ENCODE results near the gene SETD9. TPM values are rescaled to one million over a fixed set of nuclear protein-coding genes. Genes with fewer than 3 reads are reported as not detected.
A peak's percentile ranks its signal among the peaks of the same experiment; 100 is the strongest.

SETD9 gene
- total and polyA plus RNA-seq, 9 of the 15 experiments (the other 6 are each of a cell fraction or from before 2014, with no cell fraction given) = 10.8 to 32.6 (median 19.8) TPM

DNA sequence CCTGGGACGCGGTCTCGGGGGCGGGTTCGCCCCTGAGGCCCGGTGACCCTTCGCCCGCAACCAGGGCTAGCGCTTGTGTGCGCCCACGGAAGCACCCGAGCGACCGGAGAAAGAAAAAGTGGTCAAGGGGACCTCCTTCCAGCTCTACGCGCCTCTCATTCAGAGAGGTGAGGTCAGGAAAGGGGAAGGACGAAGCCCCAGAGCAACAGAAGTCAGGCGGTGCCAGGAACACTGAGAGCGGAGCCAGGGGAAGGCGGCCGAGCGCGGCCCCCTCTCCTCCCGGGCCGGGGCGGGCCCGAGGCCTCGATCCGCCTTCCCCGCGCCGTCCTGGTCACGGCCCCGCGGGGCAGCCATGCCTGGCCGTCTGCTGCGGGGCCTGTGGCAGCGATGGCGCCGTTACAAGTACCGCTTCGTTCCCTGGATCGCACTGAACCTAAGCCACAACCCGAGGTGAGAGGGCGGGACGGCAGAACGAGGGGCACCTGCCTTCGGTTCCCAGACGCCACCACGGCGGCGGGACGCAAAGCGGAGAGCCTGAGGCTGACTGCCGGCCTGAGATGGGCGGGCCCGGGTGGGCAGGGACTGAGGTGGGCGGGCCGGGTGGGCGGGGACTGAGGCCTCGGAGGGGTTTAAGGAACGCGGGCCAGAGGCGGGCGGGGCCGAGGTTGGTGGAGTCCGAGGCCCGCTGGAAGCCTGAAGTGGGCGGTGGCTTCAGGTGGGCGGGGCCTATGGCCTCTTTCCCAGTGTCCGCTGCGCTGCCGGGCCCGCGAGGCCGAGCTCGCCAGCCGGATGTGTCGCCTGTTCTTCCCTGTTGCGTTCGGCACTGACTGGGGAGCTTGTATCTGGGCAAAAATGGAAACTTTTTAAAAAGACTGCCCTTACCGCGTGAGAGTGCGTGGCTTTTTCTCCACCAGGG, at the start of gene SETD9 (continued):
- TF ChIP-seq, protein P1, sequence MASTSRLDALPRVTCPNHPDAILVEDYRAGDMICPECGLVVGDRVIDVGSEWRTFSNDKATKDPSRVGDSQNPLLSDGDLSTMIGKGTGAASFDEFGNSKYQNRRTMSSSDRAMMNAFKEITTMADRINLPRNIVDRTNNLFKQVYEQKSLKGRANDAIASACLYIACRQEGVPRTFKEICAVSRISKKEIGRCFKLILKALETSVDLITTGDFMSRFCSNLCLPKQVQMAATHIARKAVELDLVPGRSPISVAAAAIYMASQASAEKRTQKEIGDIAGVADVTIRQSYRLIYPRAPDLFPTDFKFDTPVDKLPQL (IDR thresholded peaks at IDR 0.05; ENCODE audit: extremely low read depth, insufficient read length) = peak; percentile 53
- TF ChIP-seq, protein P2, sequence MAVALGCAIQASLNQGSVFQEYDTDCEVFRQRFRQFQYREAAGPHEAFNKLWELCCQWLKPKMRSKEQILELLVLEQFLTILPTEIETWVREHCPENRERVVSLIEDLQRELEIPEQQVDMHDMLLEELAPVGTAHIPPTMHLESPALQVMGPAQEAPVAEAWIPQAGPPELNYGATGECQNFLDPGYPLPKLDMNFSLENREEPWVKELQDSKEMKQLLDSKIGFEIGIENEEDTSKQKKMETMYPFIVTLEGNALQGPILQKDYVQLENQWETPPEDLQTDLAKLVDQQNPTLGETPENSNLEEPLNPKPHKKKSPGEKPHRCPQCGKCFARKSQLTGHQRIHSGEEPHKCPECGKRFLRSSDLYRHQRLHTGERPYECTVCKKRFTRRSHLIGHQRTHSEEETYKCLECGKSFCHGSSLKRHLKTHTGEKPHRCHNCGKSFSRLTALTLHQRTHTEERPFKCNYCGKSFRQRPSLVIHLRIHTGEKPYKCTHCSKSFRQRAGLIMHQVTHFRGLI (CRISPR knock-in tag; IDR thresholded peaks at IDR 0.05) = no peak
- TF ChIP-seq CCNT2 (IDR thresholded peaks at IDR 0.05; ENCODE audit: borderline replicate concordance, extremely low read depth, insufficient read length, low read depth, low read length) (peak; percentile 61), TARDBP (IDR thresholded peaks at IDR 0.05) (peak; percentile 81), ZNF324 (CRISPR knock-in tag; IDR thresholded peaks at IDR 0.05) (no peak), ZBTB17 (CRISPR knock-in tag; IDR thresholded peaks at IDR 0.05) (peak; percentile 81; the same call in 1 of the 2 replicates), POLR2AphosphoS2 (IDR thresholded peaks at IDR 0.05; ENCODE audit: low read length) (no peak; the same call in 1 of the 2 replicates), NBN (IDR thresholded peaks at IDR 0.05; ENCODE audit: low read depth) (no peak), SIX5 (IDR thresholded peaks at IDR 0.05; ENCODE audit: borderline replicate concordance in 1 of 2, insufficient read depth in 1 of 2, low read depth in 1 of 2, low read length in 2 of 2) (no peak), SIN3A (IDR thresholded peaks at IDR 0.05; ENCODE audit: borderline replicate concordance in 2 of 2, control insufficient read depth in 1 of 2, low read depth in 2 of 2, low read length in 2 of 2) (peak in 1 of 2 experiments; percentile 60; a peak in 1 of 4 replicates), RHOXF2B (CRISPR knock-in tag; conservative IDR thresholded peaks at IDR 0.05) (no peak), ETV6 (IDR thresholded peaks at IDR 0.05; ENCODE audit: borderline replicate concordance in 1 of 2, low read depth in 2 of 2, low read length in 1 of 2) (no peak), ETV6 (CRISPR knock-in tag; IDR thresholded peaks at IDR 0.05; ENCODE audit: borderline replicate concordance) (no peak), BRD9 (IDR thresholded peaks at IDR 0.05; ENCODE audit: low read depth, partially characterized antibody) (no peak), POLR2A (conservative IDR thresholded peaks at IDR 0.05) (peak; percentile 98)
- TF ChIP-seq, protein P3, sequence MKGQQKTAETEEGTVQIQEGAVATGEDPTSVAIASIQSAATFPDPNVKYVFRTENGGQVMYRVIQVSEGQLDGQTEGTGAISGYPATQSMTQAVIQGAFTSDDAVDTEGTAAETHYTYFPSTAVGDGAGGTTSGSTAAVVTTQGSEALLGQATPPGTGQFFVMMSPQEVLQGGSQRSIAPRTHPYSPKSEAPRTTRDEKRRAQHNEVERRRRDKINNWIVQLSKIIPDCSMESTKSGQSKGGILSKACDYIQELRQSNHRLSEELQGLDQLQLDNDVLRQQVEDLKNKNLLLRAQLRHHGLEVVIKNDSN (CRISPR knock-in tag; IDR thresholded peaks at IDR 0.05) = no peak
- TF ChIP-seq, protein P4, sequence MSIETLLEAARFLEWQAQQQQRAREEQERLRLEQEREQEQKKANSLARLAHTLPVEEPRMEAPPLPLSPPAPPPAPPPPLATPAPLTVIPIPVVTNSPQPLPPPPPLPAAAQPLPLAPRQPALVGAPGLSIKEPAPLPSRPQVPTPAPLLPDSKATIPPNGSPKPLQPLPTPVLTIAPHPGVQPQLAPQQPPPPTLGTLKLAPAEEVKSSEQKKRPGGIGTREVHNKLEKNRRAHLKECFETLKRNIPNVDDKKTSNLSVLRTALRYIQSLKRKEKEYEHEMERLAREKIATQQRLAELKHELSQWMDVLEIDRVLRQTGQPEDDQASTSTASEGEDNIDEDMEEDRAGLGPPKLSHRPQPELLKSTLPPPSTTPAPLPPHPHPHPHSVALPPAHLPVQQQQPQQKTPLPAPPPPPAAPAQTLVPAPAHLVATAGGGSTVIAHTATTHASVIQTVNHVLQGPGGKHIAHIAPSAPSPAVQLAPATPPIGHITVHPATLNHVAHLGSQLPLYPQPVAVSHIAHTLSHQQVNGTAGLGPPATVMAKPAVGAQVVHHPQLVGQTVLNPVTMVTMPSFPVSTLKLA (conservative IDR thresholded peaks at IDR 0.05) = peak; percentile 79 to 85; a peak in 2 of 4 replicates
- TF ChIP-seq, protein P5, sequence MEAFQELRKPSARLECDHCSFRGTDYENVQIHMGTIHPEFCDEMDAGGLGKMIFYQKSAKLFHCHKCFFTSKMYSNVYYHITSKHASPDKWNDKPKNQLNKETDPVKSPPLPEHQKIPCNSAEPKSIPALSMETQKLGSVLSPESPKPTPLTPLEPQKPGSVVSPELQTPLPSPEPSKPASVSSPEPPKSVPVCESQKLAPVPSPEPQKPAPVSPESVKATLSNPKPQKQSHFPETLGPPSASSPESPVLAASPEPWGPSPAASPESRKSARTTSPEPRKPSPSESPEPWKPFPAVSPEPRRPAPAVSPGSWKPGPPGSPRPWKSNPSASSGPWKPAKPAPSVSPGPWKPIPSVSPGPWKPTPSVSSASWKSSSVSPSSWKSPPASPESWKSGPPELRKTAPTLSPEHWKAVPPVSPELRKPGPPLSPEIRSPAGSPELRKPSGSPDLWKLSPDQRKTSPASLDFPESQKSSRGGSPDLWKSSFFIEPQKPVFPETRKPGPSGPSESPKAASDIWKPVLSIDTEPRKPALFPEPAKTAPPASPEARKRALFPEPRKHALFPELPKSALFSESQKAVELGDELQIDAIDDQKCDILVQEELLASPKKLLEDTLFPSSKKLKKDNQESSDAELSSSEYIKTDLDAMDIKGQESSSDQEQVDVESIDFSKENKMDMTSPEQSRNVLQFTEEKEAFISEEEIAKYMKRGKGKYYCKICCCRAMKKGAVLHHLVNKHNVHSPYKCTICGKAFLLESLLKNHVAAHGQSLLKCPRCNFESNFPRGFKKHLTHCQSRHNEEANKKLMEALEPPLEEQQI (IDR thresholded peaks at IDR 0.05) = no peak
- TF ChIP-seq, protein P6, sequence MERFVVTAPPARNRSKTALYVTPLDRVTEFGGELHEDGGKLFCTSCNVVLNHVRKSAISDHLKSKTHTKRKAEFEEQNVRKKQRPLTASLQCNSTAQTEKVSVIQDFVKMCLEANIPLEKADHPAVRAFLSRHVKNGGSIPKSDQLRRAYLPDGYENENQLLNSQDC (CRISPR knock-in tag; IDR thresholded peaks at IDR 0.05) = peak; percentile 74

Measured in K562 (cell line).